ENCODE data around the gene ATMIN. TPM values are rescaled to one million over a fixed set of nuclear protein-coding genes. Genes with fewer than 3 reads are reported as not detected.
A peak's percentile ranks its signal among the peaks of the same experiment; 100 is the strongest.

ATMIN gene
- total and polyA plus RNA-seq, 7 experiments from 2014 or later: 24.9 to 46.9 (median 35.3) TPM

DNA sequence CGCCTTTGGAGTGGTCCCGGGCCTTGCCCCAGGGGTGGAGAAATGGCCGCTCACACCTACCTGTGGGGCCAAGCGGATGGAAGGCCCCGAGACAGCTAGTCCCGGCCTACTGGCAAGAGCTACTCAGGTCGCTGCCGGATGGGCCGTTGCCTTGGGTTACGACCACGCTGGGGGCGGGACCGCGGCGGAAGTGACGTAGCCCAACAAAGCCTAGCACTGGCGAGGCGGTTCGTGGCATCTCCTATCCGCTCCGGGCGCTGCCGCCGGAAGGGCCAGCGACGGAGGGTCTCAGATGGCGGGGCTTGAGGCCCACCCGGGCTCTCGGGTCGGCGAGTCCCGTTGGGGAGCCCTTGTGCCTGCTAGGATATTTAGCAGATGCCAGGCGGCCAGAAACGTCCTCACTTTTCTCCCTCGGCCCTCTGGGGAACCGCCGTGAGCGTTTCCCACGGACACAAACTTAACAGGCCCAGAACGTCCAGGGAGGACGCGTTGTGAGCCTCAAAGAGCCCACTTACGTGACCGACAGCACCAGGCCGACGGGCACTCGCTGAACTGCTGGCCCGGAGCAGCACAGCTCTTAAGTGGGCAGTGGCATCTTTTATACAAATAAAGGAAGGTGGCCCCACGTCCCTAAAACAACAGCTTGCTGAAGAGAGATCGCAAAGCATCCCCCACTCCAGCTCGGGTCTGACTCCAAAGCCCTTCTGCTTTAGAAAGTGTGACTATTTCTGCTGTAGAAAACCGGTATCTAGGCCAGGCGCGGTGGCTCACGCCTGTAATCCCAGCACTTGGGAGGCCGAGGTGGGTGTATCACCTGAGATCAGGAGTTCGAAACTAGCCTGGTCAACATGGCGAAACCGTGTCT lies 41.7 kb downstream of the ATMIN start, which contains the start of gene C16orf46:
Gene C16orf46 (minus strand): TSS at position 163 of the 865 bp plus-strand sequence. CDS start 13,283 bp downstream, outside the sequence.
- DNase-seq (peak; percentile 93 to 99 (median 97)), ATAC-seq (peak; percentile 85)
- H3K36me3 Mint-ChIP-seq: no peaks in the 10 kb centered on the region
- no peaks in the 10 kb centered on the region for H3K9me3 Mint-ChIP-seq
- peaks cover 0 to 4% (median 0%) of the 10 kb centered on the region in 7 donors for H3K4me1 Mint-ChIP-seq
- no peaks in the 10 kb centered on the region for H3K27me3 ChIP-seq (ENCODE audit: control insufficient read depth in 2 of 2, insufficient read depth in 2 of 2, low read length in 2 of 2)
- ChIA-PET CTCF (interaction anchor here (1.0 to 2.1 kb wide), 3 partner anchors 22 to 43 kb away, joined by 3 to 14 read pairs (median 4); partner anchors contain the start of gene ATMIN), POLR2A (interaction anchor here (0.6 to 2.7 kb wide), 10 partner anchors 9 to 373 kb away, joined by 3 to 20 read pairs (median 4); partner anchors contain the start of genes ATMIN, CENPN, CMC2 and GAN)
- H3K27ac Mint-ChIP-seq: peak within 1 kb of the TSS in 2 of 9 donors; percentile 89 to 91
- no peaks in the 10 kb centered on the region for H3K9me3 ChIP-seq (ENCODE audit: control insufficient read depth in 2 of 3, low read length in 3 of 3)
- intact Hi-C loops (cut with micrococcal nuclease): loop anchor here (1.0 to 10.0 kb wide), 13 partner anchors 19 to 1577 kb away; partner anchors contain the start of genes CDYL2 (in 2 of the 2), DYNLRB2 (in 2 of the 2), GCSH (in 2 of the 2) and CENPN (in 1 of the 2)
- peaks cover 10 to 11% of the 10 kb centered on the region in 2 donors for H3K4me1 ChIP-seq (ENCODE audit: control insufficient read depth in 2 of 2, insufficient read depth in 2 of 2, low read length in 2 of 2)
- peak within 1 kb of the TSS; percentile 96 for H3K4me3 ChIP-seq (ENCODE audit: low read length)
- peak within 1 kb of the TSS in 2 of 10 donors; percentile 39 to 57 for H3K4me3 Mint-ChIP-seq
- H3K27me3 Mint-ChIP-seq: peaks cover 0 to 10% (median 0%) of the 10 kb centered on the region in 5 donors
- peak within 1 kb of the TSS; percentile 89 for H3K27ac ChIP-seq (ENCODE audit: low read depth, low read length)
- peaks cover 0 to 7% (median 0%) of the 10 kb centered on the region in 3 experiments for H3K36me3 ChIP-seq (ENCODE audit: control insufficient read depth in 2 of 3, insufficient read depth in 3 of 3, low read length in 3 of 3)

DNA sequence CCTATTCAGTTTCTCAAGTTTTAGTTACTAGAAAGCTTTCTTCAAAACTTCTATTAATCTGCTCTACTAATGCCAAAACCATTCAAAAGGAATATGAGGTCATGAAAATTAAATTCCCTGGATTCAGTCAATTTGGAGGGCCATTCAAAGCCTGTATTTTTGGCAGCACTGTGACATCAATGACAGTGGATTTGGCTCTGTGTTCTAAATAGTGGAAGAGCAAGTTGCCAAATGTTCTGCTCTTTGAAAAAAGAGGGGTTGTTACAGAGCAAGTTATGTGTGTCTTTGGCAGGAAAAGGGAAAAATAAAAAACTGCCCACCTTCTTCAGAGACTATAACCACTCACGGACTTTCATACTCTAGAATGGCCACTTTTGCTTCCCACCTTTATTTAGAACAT lies 44.6 kb downstream of the ATMIN start:
- peaks cover 10 to 11% of the 10 kb centered on the region in 2 donors for H3K4me1 ChIP-seq (ENCODE audit: control insufficient read depth in 2 of 2, insufficient read depth in 2 of 2, low read length in 2 of 2)
- intact Hi-C loops (cut with micrococcal nuclease): no loop called here

DNA sequence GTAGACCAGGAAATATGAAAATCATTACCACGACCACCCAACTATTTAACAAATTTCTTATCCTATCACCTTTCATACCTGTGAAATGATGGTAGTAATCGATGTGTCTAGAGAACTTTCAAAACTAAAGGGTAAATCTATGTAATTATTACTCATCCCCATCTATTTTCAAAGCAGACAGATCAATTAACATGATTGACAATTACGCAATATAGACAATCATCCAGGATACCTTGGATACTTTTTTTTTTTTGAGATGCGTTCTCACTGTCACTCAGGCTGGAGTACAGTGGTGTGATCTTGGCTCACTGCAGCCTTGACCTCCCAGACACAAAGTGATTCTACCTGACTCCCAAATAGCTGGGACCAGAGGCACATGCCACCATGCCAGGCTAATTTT lies 45.4 kb downstream of the ATMIN start:
- Histone ChIP-seq H3K27me3 (ENCODE audit: control insufficient read depth in 2 of 2, insufficient read depth in 2 of 2, low read length in 2 of 2) (no peaks in the 10 kb centered on the region), H3K4me1 (ENCODE audit: control insufficient read depth in 2 of 2, insufficient read depth in 2 of 2, low read length in 2 of 2) (peaks cover 9% of the 10 kb centered on the region in 2 donors), H3K9me3 (ENCODE audit: control insufficient read depth in 2 of 3, low read length in 3 of 3) (no peaks in the 10 kb centered on the region), H3K4me3 (ENCODE audit: low read length) (no peak overlapping the region), H3K27ac (ENCODE audit: low read depth, low read length) (no peak overlapping the region), H3K36me3 (ENCODE audit: control insufficient read depth in 2 of 3, insufficient read depth in 3 of 3, low read length in 3 of 3) (peaks cover 0 to 7% (median 0%) of the 10 kb centered on the region in 3 experiments)
- no peaks in the 10 kb centered on the region for H3K36me3 Mint-ChIP-seq
- no peaks in the 10 kb centered on the region for H3K27me3 Mint-ChIP-seq
- no peaks in the 10 kb centered on the region for H3K9me3 Mint-ChIP-seq
- no peak overlapping the region for H3K4me3 Mint-ChIP-seq
- no peak overlapping the region for H3K27ac Mint-ChIP-seq
- ChIA-PET CTCF (no interaction called here), POLR2A (no interaction called here)
- DNase-seq (no peak), ATAC-seq (no peak)
- H3K4me1 Mint-ChIP-seq: peaks cover 0 to 4% (median 0%) of the 10 kb centered on the region in 7 donors
- intact Hi-C loops (cut with micrococcal nuclease): no loop called here

More for the DNA sequence above, 44.6 kb downstream of the ATMIN start:
- no peak for DNase-seq
- Mint-ChIP-seq H3K36me3 (no peaks in the 10 kb centered on the region), H3K9me3 (no peaks in the 10 kb centered on the region), H3K4me1 (peaks cover 0 to 4% (median 0%) of the 10 kb centered on the region in 7 donors), H3K4me3 (peak overlapping the region in 1 of 10 donors; percentile 45), H3K27me3 (no peaks in the 10 kb centered on the region), H3K27ac (peak overlapping the region in 1 of 9 donors; percentile 12)
- Histone ChIP-seq H3K27ac (ENCODE audit: low read depth, low read length) (no peak overlapping the region), H3K27me3 (ENCODE audit: control insufficient read depth in 2 of 2, insufficient read depth in 2 of 2, low read length in 2 of 2) (no peaks in the 10 kb centered on the region), H3K9me3 (ENCODE audit: control insufficient read depth in 2 of 3, low read length in 3 of 3) (no peaks in the 10 kb centered on the region), H3K36me3 (ENCODE audit: control insufficient read depth in 2 of 3, insufficient read depth in 3 of 3, low read length in 3 of 3) (peaks cover 0 to 7% (median 0%) of the 10 kb centered on the region in 3 experiments), H3K4me3 (ENCODE audit: low read length) (no peak overlapping the region)
- ChIA-PET CTCF (interaction anchor here (0.8 kb wide), 1 partner anchor 118 kb away, joined by 4 read pairs; no protein-coding TSS in a partner anchor), POLR2A (interaction anchor here (0.5 kb wide), 1 partner anchor 25 kb away, joined by 3 read pairs; no protein-coding TSS in a partner anchor)
- no peak for ATAC-seq

DNA sequence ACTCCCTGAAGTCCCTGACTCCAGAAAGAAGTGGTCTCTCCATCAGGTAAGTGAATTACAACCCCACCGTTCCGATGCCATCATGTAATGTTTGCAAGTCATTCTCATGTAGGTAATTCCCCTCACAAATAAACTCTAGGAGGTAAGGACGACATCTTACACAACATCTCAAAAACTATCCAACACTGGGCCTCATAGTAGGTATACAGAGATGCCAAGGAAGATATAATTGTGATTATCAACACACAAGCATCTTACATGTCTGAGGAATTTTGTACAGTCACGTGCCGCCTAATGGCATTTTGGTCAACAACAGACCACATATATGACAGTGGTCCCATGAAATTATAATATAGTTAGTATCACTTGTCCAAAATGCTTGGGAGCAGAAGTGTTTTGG lies 53.2 kb downstream of the ATMIN start:
- Mint-ChIP-seq H3K9me3 (no peaks in the 10 kb centered on the region), H3K27me3 (no peaks in the 10 kb centered on the region), H3K36me3 (peaks cover 0 to 10% (median 4%) of the 10 kb centered on the region in 5 donors), H3K4me3 (no peak overlapping the region), H3K4me1 (no peaks in the 10 kb centered on the region), H3K27ac (peak overlapping the region in 1 of 9 donors; percentile 32)
- Histone ChIP-seq H3K36me3 (ENCODE audit: control insufficient read depth in 2 of 3, insufficient read depth in 3 of 3, low read length in 3 of 3) (no peaks in the 10 kb centered on the region), H3K27me3 (ENCODE audit: control insufficient read depth in 2 of 2, insufficient read depth in 2 of 2, low read length in 2 of 2) (no peaks in the 10 kb centered on the region), H3K27ac (ENCODE audit: low read depth, low read length) (no peak overlapping the region), H3K4me3 (ENCODE audit: low read length) (no peak overlapping the region), H3K4me1 (ENCODE audit: control insufficient read depth in 2 of 2, insufficient read depth in 2 of 2, low read length in 2 of 2) (no peaks in the 10 kb centered on the region), H3K9me3 (ENCODE audit: control insufficient read depth in 2 of 3, low read length in 3 of 3) (no peaks in the 10 kb centered on the region)
- intact Hi-C loops (cut with micrococcal nuclease): no loop called here
- ChIA-PET POLR2A (no interaction called here), CTCF (interaction anchor here (1.2 kb wide), 1 partner anchor 53 kb away, joined by 3 read pairs; the partner anchor contains the start of gene ATMIN)
- ATAC-seq (no peak), DNase-seq (no peak)

DNA sequence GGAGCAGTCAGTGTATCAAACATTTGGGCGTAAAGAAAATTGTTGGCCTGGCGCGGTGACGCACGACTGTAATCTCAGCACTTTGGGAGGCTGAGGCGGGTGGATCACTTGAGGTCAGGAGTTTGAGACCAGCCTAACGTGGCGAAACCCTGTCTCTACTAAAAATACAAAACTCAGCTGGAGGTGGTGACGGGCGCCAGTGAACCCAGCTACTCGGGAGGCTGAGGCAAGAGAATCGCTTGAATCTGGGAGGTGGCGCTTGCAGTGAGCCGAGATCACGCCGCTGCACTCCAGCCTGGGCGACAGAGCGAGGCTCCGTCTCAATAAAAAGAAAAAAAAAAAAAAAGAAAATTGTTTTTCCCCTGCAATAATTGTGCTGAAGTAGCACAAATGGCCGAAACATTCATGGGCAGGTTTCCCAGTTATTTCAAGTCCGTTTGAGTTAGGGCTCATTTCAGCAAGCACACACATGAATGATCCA lies 59.2 kb downstream of the ATMIN start:
- H3K9me3 ChIP-seq (ENCODE audit: control insufficient read depth in 2 of 3, low read length in 3 of 3): no peaks in the 10 kb centered on the region
- ATAC-seq: no peak
- H3K4me3 ChIP-seq (ENCODE audit: low read length): no peak overlapping the region
- peak overlapping the region; percentile 62 to 83 (median 76) for H3K4me3 Mint-ChIP-seq
- peaks cover 3 to 19% (median 9%) of the 10 kb centered on the region in 7 donors for H3K4me1 Mint-ChIP-seq
- H3K4me1 ChIP-seq (ENCODE audit: control insufficient read depth in 2 of 2, insufficient read depth in 2 of 2, low read length in 2 of 2): peaks cover 0 to 6% of the 10 kb centered on the region in 2 donors
- peaks cover 0 to 4% (median 0%) of the 10 kb centered on the region in 11 donors for H3K9me3 Mint-ChIP-seq
- DNase-seq: no peak
- intact Hi-C loops (cut with micrococcal nuclease): loop anchor here (5.0 to 10.0 kb wide), 4 partner anchors 350 to 652 kb away; partner anchors contain the start of genes CMIP (in 1 of the 2) and DYNLRB2 (in 1 of the 2)
- CTCF ChIA-PET: no interaction called here
- POLR2A ChIA-PET: interaction anchor here (0.8 to 1.9 kb wide), 3 partner anchors 10 to 21 kb away, joined by 3 to 9 read pairs (median 5); partner anchors contain the start of gene C16orf46
- no peaks in the 10 kb centered on the region for H3K27me3 Mint-ChIP-seq
- H3K27ac ChIP-seq (ENCODE audit: low read depth, low read length): no peak overlapping the region
- peak overlapping the region in 1 of 9 donors; percentile 45 for H3K27ac Mint-ChIP-seq
- H3K27me3 ChIP-seq (ENCODE audit: control insufficient read depth in 2 of 2, insufficient read depth in 2 of 2, low read length in 2 of 2): no peaks in the 10 kb centered on the region
- H3K36me3 ChIP-seq (ENCODE audit: control insufficient read depth in 2 of 3, insufficient read depth in 3 of 3, low read length in 3 of 3): no peaks in the 10 kb centered on the region
- peaks cover 0 to 7% (median 0%) of the 10 kb centered on the region in 5 donors for H3K36me3 Mint-ChIP-seq

DNA sequence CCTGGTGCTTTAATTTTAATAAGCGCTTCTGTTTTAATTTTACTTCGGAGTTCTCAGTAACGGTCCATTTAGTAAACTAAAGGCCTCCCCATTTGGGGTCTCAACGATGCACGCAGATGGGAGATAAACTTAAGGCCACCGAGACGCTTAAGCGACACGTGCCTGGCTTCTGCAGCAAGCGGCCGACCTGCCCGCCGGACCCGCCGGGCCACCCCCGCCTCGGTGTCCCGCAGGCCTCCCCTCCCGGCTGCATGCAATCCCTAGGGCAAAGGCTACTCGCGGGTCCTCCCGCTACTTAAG lies 60.0 kb downstream of the ATMIN start:
- ATAC-seq: no peak
- H3K9me3 ChIP-seq (ENCODE audit: control insufficient read depth in 2 of 3, low read length in 3 of 3): no peaks in the 10 kb centered on the region
- intact Hi-C loops (cut with micrococcal nuclease): loop anchor here (5.0 to 10.0 kb wide), 4 partner anchors 349 to 652 kb away; partner anchors contain the start of genes CMIP (in 1 of the 2) and DYNLRB2 (in 1 of the 2)
- H3K9me3 Mint-ChIP-seq: peaks cover 0 to 4% (median 0%) of the 10 kb centered on the region in 11 donors
- H3K36me3 Mint-ChIP-seq: peaks cover 0 to 4% (median 0%) of the 10 kb centered on the region in 5 donors
- ChIA-PET CTCF (no interaction called here), POLR2A (interaction anchor here (1.1 to 1.9 kb wide), 2 partner anchors 11 to 18 kb away, joined by 3 to 9 read pairs; partner anchors contain the start of gene C16orf46)
- H3K27ac ChIP-seq (ENCODE audit: low read depth, low read length): peak overlapping the region; percentile 67
- no peaks in the 10 kb centered on the region for H3K27me3 ChIP-seq (ENCODE audit: control insufficient read depth in 2 of 2, insufficient read depth in 2 of 2, low read length in 2 of 2)
- no peaks in the 10 kb centered on the region for H3K36me3 ChIP-seq (ENCODE audit: control insufficient read depth in 2 of 3, insufficient read depth in 3 of 3, low read length in 3 of 3)
- no peaks in the 10 kb centered on the region for H3K27me3 Mint-ChIP-seq
- H3K4me3 Mint-ChIP-seq: peak overlapping the region; percentile 62 to 83 (median 76)
- peaks cover 0 to 6% of the 10 kb centered on the region in 2 donors for H3K4me1 ChIP-seq (ENCODE audit: control insufficient read depth in 2 of 2, insufficient read depth in 2 of 2, low read length in 2 of 2)
- peak in 1 of 9 donors; percentile 2 for DNase-seq
- H3K27ac Mint-ChIP-seq: peak overlapping the region in 3 of 9 donors; percentile 29 to 52 (median 45)
- peaks cover 3 to 19% (median 9%) of the 10 kb centered on the region in 7 donors for H3K4me1 Mint-ChIP-seq
- H3K4me3 ChIP-seq (ENCODE audit: low read length): peak overlapping the region; percentile 71
